Measurements from ENCODE around the gene SLC26A11.
A peak's percentile ranks its signal among the peaks of the same experiment; 100 is the strongest.
"Not testable (repeated sequence)": the region's sequence is repeated elsewhere in the genome, so short reads cannot be mapped to it uniquely, and the experiment has no call there.

SLC26A11 gene

GRCh38 chr17:80251966-80252365 is 31.7 kb downstream of the SLC26A11 start:
- TF ChIP-seq ZFX (IDR thresholded peaks at IDR 0.05) (no peak), CTCF (conservative IDR thresholded peaks at IDR 0.05) (no peak)
- no peak overlapping the region for H3K27ac ChIP-seq

GRCh38 chr17:80252871-80253270 is 32.6 kb downstream of the SLC26A11 start:
- H3K27ac ChIP-seq = 0 out of 2 replicates have a peak overlapping the region, but pooled peaks have one; percentile 3

GRCh38 chr17:80253631-80254395 is 33.6 kb downstream of the SLC26A11 start:
- no peak for TF ChIP-seq ZFX (IDR thresholded peaks at IDR 0.05)
- no peak for TF ChIP-seq CTCF (conservative IDR thresholded peaks at IDR 0.05)
- peak overlapping the region; percentile 82 for H3K27ac ChIP-seq

More at GRCh38 chr17:80252871-80253270, 32.6 kb downstream of the SLC26A11 start:
- TF ChIP-seq CTCF (conservative IDR thresholded peaks at IDR 0.05) (peak; percentile 92), ZFX (IDR thresholded peaks at IDR 0.05) (no peak)

- H3K27ac ChIP-seq = peak overlapping the region; percentile 82
- no peak for TF ChIP-seq CTCF (conservative IDR thresholded peaks at IDR 0.05)
- TF ChIP-seq ZFX (IDR thresholded peaks at IDR 0.05) = 0 out of 2 replicates have a peak, but pooled peaks have one; percentile 12
These were observed 34.4 kb downstream of the SLC26A11 start for GRCh38 chr17:80254396-80255251.

- TF ChIP-seq ZFX (IDR thresholded peaks at IDR 0.05) (no peak), CTCF (conservative IDR thresholded peaks at IDR 0.05) (no peak)
- no peak overlapping the region for H3K27ac ChIP-seq
These were observed 35.8 kb downstream of the SLC26A11 start for GRCh38 chr17:80256034-80256350.

- TF ChIP-seq CTCF (conservative IDR thresholded peaks at IDR 0.05) (no peak), ZFX (IDR thresholded peaks at IDR 0.05) (no peak)
- no peak overlapping the region for H3K27ac ChIP-seq
These were observed 37.5 kb downstream of the SLC26A11 start for GRCh38 chr17:80257716-80258213.

- not testable (repeated sequence) for H3K27ac ChIP-seq
These were observed 38.1 kb downstream of the SLC26A11 start for GRCh38 chr17:80258296-80258695.
